ENCODE data around the gene OR5D18.
"Not testable (repeated sequence)": the region's sequence is repeated elsewhere in the genome, so short reads cannot be mapped to it uniquely, and the experiment has no call there.

The OR5D18 gene

GRCh38 chr11:55819330-55819729 lies at the start of gene OR5D18:
Gene OR5D18, plus strand, starts transcription at chr11:55819630. Its CDS starts 0 bp downstream, at chr11:55819630.
- no peak for DNase-seq

GRCh38 chr11:55773138-55773537 lies 46.3 kb upstream of the OR5D18 start, which contains the start of gene OR5D13:
Gene OR5D13, plus strand, starts transcription at chr11:55773438. Its CDS starts 0 bp downstream, at chr11:55773438.
- DNase-seq = no peak

- no peak for DNase-seq
These were observed 27.8 kb upstream of the OR5D18 start for GRCh38 chr11:55791606-55792005.

- DNase-seq = no peak
These were observed 26.1 kb upstream of the OR5D18 start for GRCh38 chr11:55793321-55793720.

GRCh38 chr11:55795256-55795655 lies 24.2 kb upstream of the OR5D18 start, which contains the start of gene OR5D14:
Gene OR5D14, plus strand, starts transcription at chr11:55795556. Its CDS starts 0 bp downstream, at chr11:55795556.
- no peak for DNase-seq

- DNase-seq = no peak
These were observed 13.2 kb upstream of the OR5D18 start for GRCh38 chr11:55806248-55806647.

- DNase-seq = no peak
These were observed 8.4 kb upstream of the OR5D18 start, which contains the start of gene OR5L1 for GRCh38 chr11:55811067-55811466. Gene OR5L1, plus strand, starts transcription at chr11:55811367. Its CDS starts 100 bp downstream, at chr11:55811467.

- no peak for DNase-seq
These were observed 7.5 kb downstream of the OR5D18 start, which contains the start of gene OR5L2 for GRCh38 chr11:55826919-55827318. Gene OR5L2, plus strand, starts transcription at chr11:55827219. Its CDS starts 0 bp downstream, at chr11:55827219.

- no peak for DNase-seq
These were observed 19.0 kb downstream of the OR5D18 start, which contains the start of gene OR5D16 for GRCh38 chr11:55838452-55838851. Gene OR5D16, plus strand, starts transcription at chr11:55838752. Its CDS starts 0 bp downstream, at chr11:55838752.

GRCh38 chr11:55847453-55847852 lies 28.0 kb downstream of the OR5D18 start:
- no peak for DNase-seq

- DNase-seq = no peak
These were observed 29.6 kb downstream of the OR5D18 start for GRCh38 chr11:55849037-55849436.

- no peak for DNase-seq
These were observed 32.7 kb downstream of the OR5D18 start for GRCh38 chr11:55852141-55852540.

GRCh38 chr11:55854704-55855103 lies 35.3 kb downstream of the OR5D18 start:
- no peak for DNase-seq

GRCh38 chr11:55867354-55867753 lies 47.9 kb downstream of the OR5D18 start:
- DNase-seq = not testable (repeated sequence)
